Stimulated activated CD4-positive, alpha-beta T cell treated with anti-CD3 and anti-CD28 coated beads, TNF-alpha, amount 100 ng/mL, for 4 hours (primary cell): ENCODE measurements around the gene CYP4F3.
"Not testable (repeated sequence)": the region's sequence is repeated elsewhere in the genome, so short reads cannot be mapped to it uniquely, and the experiment has no call there.

Source experiments
- DNase-seq, 3 experiments: peaks; one replicate each; pipeline ENCODE4 v3.0.0-alpha.2; 2020; ENCODE audit warnings: low read depth in 3 of 3

Gene CYP4F3

GRCh38 chr19:15640294-15640903 lies at the start of gene CYP4F3:
TSS of gene CYP4F3 (plus strand) at chr19:15640897. CDS start at chr19:15641416, 519 bp downstream.
- no peak for DNase-seq

GRCh38 chr19:15591796-15592195 lies 48.9 kb upstream of the CYP4F3 start:
- no peak for DNase-seq

GRCh38 chr19:15592506-15592905 lies 48.2 kb upstream of the CYP4F3 start:
- DNase-seq, result not testable (repeated sequence)

GRCh38 chr19:15593766-15594165 lies 46.9 kb upstream of the CYP4F3 start:
- not testable (repeated sequence) for DNase-seq

GRCh38 chr19:15595069-15595468 lies 45.6 kb upstream of the CYP4F3 start:
- DNase-seq, result no peak

GRCh38 chr19:15607978-15608925 lies 32.4 kb upstream of the CYP4F3 start:
- not testable (repeated sequence) for DNase-seq

GRCh38 chr19:15609261-15609660 lies 31.4 kb upstream of the CYP4F3 start:
- DNase-seq, result no peak

- DNase-seq, result no peak
These were observed 28.4 kb upstream of the CYP4F3 start for GRCh38 chr19:15612342-15612741.

- no peak for DNase-seq
These were observed 27.4 kb upstream of the CYP4F3 start for GRCh38 chr19:15613338-15613737.

GRCh38 chr19:15614507-15615379 lies 26.0 kb upstream of the CYP4F3 start, which contains the start of gene CYP4F8:
TSS of gene CYP4F8 (plus strand) at chr19:15615218. CDS start at chr19:15615617, 399 bp downstream.
- no peak for DNase-seq

GRCh38 chr19:15615526-15615925 lies 25.2 kb upstream of the CYP4F3 start:
- no peak for DNase-seq

GRCh38 chr19:15616183-15616582 lies 24.5 kb upstream of the CYP4F3 start:
- DNase-seq, result no peak

GRCh38 chr19:15616627-15617270 lies 23.9 kb upstream of the CYP4F3 start:
- DNase-seq, result no peak

- no peak for DNase-seq
These were observed 22.4 kb upstream of the CYP4F3 start for GRCh38 chr19:15618321-15618720.

GRCh38 chr19:15621801-15622200 lies 18.9 kb upstream of the CYP4F3 start:
- DNase-seq, result no peak

- DNase-seq, result no peak
These were observed 17.7 kb upstream of the CYP4F3 start for GRCh38 chr19:15622991-15623390.

GRCh38 chr19:15623711-15624318 lies 16.9 kb upstream of the CYP4F3 start:
- DNase-seq, result no peak

- no peak for DNase-seq
These were observed 12.3 kb upstream of the CYP4F3 start for GRCh38 chr19:15628236-15629002.

GRCh38 chr19:15629003-15629880 lies 11.5 kb upstream of the CYP4F3 start:
- peak; percentile 74 to 94 (median 84) for DNase-seq
